Common myeloid progenitor, CD34-positive (primary cell): ENCODE data around the gene ZBTB34.

Experiments used
- CTCF ChIA-PET: fragments of 350-600 bp; sonication (Branson Sonifier 250); formaldehyde crosslinking; loops from one replicate; lab custom pipeline; 2021; ENCODE audit warnings: antibody characterized with exemption; lab: Charles Lee
- POLR2A ChIA-PET: fragments of 350-600 bp; sonication (Branson Sonifier 250); formaldehyde crosslinking; loops from one replicate; lab custom pipeline; 2021; ENCODE audit warnings: antibody characterized with exemption; lab: Charles Lee
- DNase-seq, 3 donors: peaks; one replicate each; pipeline versions ENCODE4 v3.0.0 to v3.0.0-alpha.2; 2013
- H3K27ac ChIP-seq, 2 experiments: 1 replicate in 1 of 2; 2 replicates in 1 of 2; pipeline ENCODE4 v1.7.0; 2013; ENCODE audit warnings: inconsistent platforms in 2 of 2, low read length in 2 of 2, mild to moderate bottlenecking in 2 of 2, low read depth in 1 of 2, moderate library complexity in 1 of 2; ENCODE audit not compliant: severe bottlenecking in 2 of 2, insufficient read depth in 1 of 2, poor library complexity in 1 of 2
- H3K27me3 ChIP-seq, 5 experiments: replicated peaks in 2 of 5; 1 replicate in 3 of 5; 2 replicates in 2 of 5; pipeline versions ENCODE4 v1.6.1 to v1.7.0; 2013; ENCODE audit warnings: low read length in 4 of 5, mild to moderate bottlenecking in 2 of 5, moderate library complexity in 2 of 5, inconsistent platforms in 1 of 5; ENCODE audit not compliant: insufficient read depth in 5 of 5, control insufficient read depth in 4 of 5
- H3K36me3 ChIP-seq, 4 experiments: 1 replicate in 2 of 4; 2 replicates in 2 of 4; pipeline versions ENCODE4 v1.6.1 to v1.7.0; 2013; ENCODE audit warnings: low read length in 3 of 4, control low read depth in 1 of 4, mild to moderate bottlenecking in 1 of 4; ENCODE audit not compliant: control insufficient read depth in 4 of 4, insufficient read depth in 4 of 4
- H3K4me1 ChIP-seq, 4 experiments: 1 replicate in 3 of 4; 2 replicates in 1 of 4; pipeline versions ENCODE4 v1.6.1 to v1.7.1; 2013; ENCODE audit warnings: low read length in 3 of 4, mild to moderate bottlenecking in 3 of 4, control low read depth in 1 of 4, inconsistent platforms in 1 of 4, moderate library complexity in 1 of 4; ENCODE audit not compliant: control insufficient read depth in 4 of 4, insufficient read depth in 4 of 4; ENCODE audit errors: control extremely low read depth in 1 of 4
- H3K4me3 ChIP-seq, 7 experiments: 1 replicate in 4 of 7; 2 replicates in 3 of 7; pipeline versions ENCODE4 v1.5.1 to v1.7.0; 2013; ENCODE audit warnings: mild to moderate bottlenecking in 7 of 7, low read length in 6 of 7, moderate library complexity in 6 of 7, inconsistent platforms in 2 of 7, low read depth in 2 of 7, control low read depth in 1 of 7; ENCODE audit not compliant: insufficient read depth in 4 of 7, control insufficient read depth in 1 of 7; ENCODE audit errors: extremely low read depth in 1 of 7
- H3K9me3 ChIP-seq, 5 experiments: 1 replicate in 4 of 5; 2 replicates in 1 of 5; pipeline versions ENCODE4 v1.6.1 to v1.7.1; 2013; ENCODE audit warnings: low read length in 4 of 5, mild to moderate bottlenecking in 2 of 5, inconsistent platforms in 1 of 5, low read depth in 1 of 5, moderate library complexity in 1 of 5; ENCODE audit not compliant: control insufficient read depth in 4 of 5, insufficient read depth in 2 of 5; ENCODE audit errors: control extremely low read depth in 1 of 5
- WGBS: methylation state at CpG from one replicate; pipeline ENCODE4 v1.1.5; 2013; ENCODE audit not compliant: insufficient coverage; 5-methylcytosine and 5-hydroxymethylcytosine counted together

ZBTB34 gene

GRCh38 chr9:126886897-126887296, 26.5 kb downstream of the ZBTB34 start:
- no peak overlapping the region for H3K27ac ChIP-seq
- H3K9me3 ChIP-seq = no peaks in the 10 kb centered on the region
- ChIA-PET POLR2A (no interaction called here), CTCF (interaction anchor here (1.0 kb wide), 1 partner anchor 22 kb away, joined by 3 read pairs; no protein-coding TSS in a partner anchor)
- WGBS = 96% methylated on average over 10 of the region's 10 CpGs
- no peak overlapping the region for H3K4me3 ChIP-seq
- DNase-seq = no peak
- peaks cover 0 to 11% (median 9%) of the 10 kb centered on the region in 4 experiments for H3K4me1 ChIP-seq
- no peaks in the 10 kb centered on the region for H3K27me3 ChIP-seq
- peaks cover 0 to 18% (median 9%) of the 10 kb centered on the region in 4 experiments for H3K36me3 ChIP-seq

GRCh38 chr9:126891676-126892075, 31.2 kb downstream of the ZBTB34 start:
- WGBS = no CpG with 5 or more reads among the region's 3 CpGs
- H3K9me3 ChIP-seq = no peaks in the 10 kb centered on the region
- POLR2A ChIA-PET = no interaction called here

GRCh38 chr9:126893079-126893478, 32.6 kb downstream of the ZBTB34 start:
- POLR2A ChIA-PET = no interaction called here
- CTCF ChIA-PET = interaction anchor here (1.5 kb wide), 1 partner anchor 305 kb away, joined by 3 read pairs; no protein-coding TSS in a partner anchor

More at GRCh38 chr9:126891676-126892075, 31.2 kb downstream of the ZBTB34 start:
- DNase-seq = no peak
- no peak overlapping the region for H3K27ac ChIP-seq
- CTCF ChIA-PET = no interaction called here
- peaks cover 0 to 7% (median 4%) of the 10 kb centered on the region in 4 experiments for H3K4me1 ChIP-seq
- no peaks in the 10 kb centered on the region for H3K27me3 ChIP-seq
- H3K36me3 ChIP-seq = no peaks in the 10 kb centered on the region
- H3K4me3 ChIP-seq = no peak overlapping the region

GRCh38 chr9:126894052-126894603, 33.7 kb downstream of the ZBTB34 start:
- Histone ChIP-seq H3K27ac (no peak overlapping the region), H3K4me1 (peaks cover 0 to 7% (median 4%) of the 10 kb centered on the region in 4 experiments), H3K4me3 (no peak overlapping the region), H3K36me3 (no peaks in the 10 kb centered on the region), H3K27me3 (no peaks in the 10 kb centered on the region), H3K9me3 (no peaks in the 10 kb centered on the region)
- WGBS = 93% methylated on average over 3 of the region's 4 CpGs
- ChIA-PET CTCF (interaction anchor here (1.5 kb wide), 2 partner anchors 12 to 304 kb away, joined by 3 read pairs; no protein-coding TSS in a partner anchor), POLR2A (no interaction called here)
- DNase-seq = no peak

More at GRCh38 chr9:126893079-126893478, 32.6 kb downstream of the ZBTB34 start:
- Histone ChIP-seq H3K4me3 (no peak overlapping the region), H3K9me3 (no peaks in the 10 kb centered on the region), H3K27me3 (no peaks in the 10 kb centered on the region), H3K27ac (no peak overlapping the region), H3K36me3 (no peaks in the 10 kb centered on the region), H3K4me1 (peaks cover 0 to 7% (median 4%) of the 10 kb centered on the region in 4 experiments)
- DNase-seq = peak in 2 of 3 donors; percentile 24 to 38
- 53% methylated on average over 5 of the region's 5 CpGs for WGBS

- Histone ChIP-seq H3K4me3 (no peak overlapping the region), H3K27ac (no peak overlapping the region), H3K27me3 (no peaks in the 10 kb centered on the region), H3K36me3 (no peaks in the 10 kb centered on the region), H3K9me3 (peaks cover 0 to 17% (median 4%) of the 10 kb centered on the region in 5 experiments), H3K4me1 (no peaks in the 10 kb centered on the region)
- 94% methylated on average over 3 of the region's 3 CpGs for WGBS
- ChIA-PET CTCF (interaction anchor here (0.6 to 2.3 kb wide), 2 partner anchors 12 to 1915 kb away, joined by 4 to 10 read pairs; partner anchors contain the start of gene RALGPS1), POLR2A (no interaction called here)
- DNase-seq = no peak
These were observed 41.8 kb downstream of the ZBTB34 start for GRCh38 chr9:126902210-126902609.

GRCh38 chr9:126904586-126904985, 44.1 kb downstream of the ZBTB34 start:
- Histone ChIP-seq H3K27me3 (peaks cover 0 to 2% (median 0%) of the 10 kb centered on the region in 5 experiments), H3K27ac (no peak overlapping the region), H3K9me3 (peaks cover 0 to 17% (median 4%) of the 10 kb centered on the region in 5 experiments), H3K4me1 (no peaks in the 10 kb centered on the region), H3K36me3 (no peaks in the 10 kb centered on the region), H3K4me3 (no peak overlapping the region)
- WGBS = 93% methylated on average over 2 of the region's 3 CpGs
- ChIA-PET CTCF (no interaction called here), POLR2A (no interaction called here)
- no peak for DNase-seq

- peaks cover 0 to 13% (median 4%) of the 10 kb centered on the region in 5 experiments for H3K9me3 ChIP-seq
- peaks cover 0 to 2% (median 0%) of the 10 kb centered on the region in 5 experiments for H3K27me3 ChIP-seq
- H3K4me1 ChIP-seq = no peaks in the 10 kb centered on the region
- ChIA-PET CTCF (interaction anchor here (1.3 kb wide), 1 partner anchor 34 kb away, joined by 4 read pairs; no protein-coding TSS in a partner anchor), POLR2A (no interaction called here)
- WGBS = 98% methylated on average over 6 of the region's 6 CpGs
- H3K27ac ChIP-seq = no peak overlapping the region
- H3K4me3 ChIP-seq = no peak overlapping the region
- no peaks in the 10 kb centered on the region for H3K36me3 ChIP-seq
- no peak for DNase-seq
These were observed 45.7 kb downstream of the ZBTB34 start for GRCh38 chr9:126906091-126906490.
